ENCODE measurements around the gene C10orf90.

DNA sequence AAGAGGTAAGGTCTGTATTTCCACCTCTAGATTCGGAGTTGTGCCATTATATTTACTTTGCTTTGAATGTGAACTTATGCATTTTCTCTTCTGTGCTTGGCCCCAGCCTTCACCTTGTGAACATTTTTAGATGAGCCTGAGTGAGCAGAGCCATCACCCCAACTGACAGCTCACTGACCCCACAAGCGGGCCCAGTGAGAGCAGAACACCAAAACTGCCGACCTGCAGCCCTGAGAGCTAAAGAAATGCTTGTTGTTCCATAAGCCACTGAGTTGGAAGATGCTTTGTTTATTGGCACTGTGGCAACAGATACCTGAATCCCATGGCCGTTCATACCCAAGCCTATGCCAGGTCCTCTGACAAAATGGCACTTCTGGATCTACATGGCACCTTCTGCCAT lies 37.8 kb downstream of the C10orf90 start:
- TF ChIP-seq CTCF (IDR thresholded peaks at IDR 0.05): no peak
- TF ChIP-seq POLR2A (IDR thresholded peaks at IDR 0.05): no peak
